SJSA1 (cell line): ENCODE data around the gene CYP3A7. TPM values are rescaled to one million over a fixed set of nuclear protein-coding genes. Genes with fewer than 3 reads are reported as not detected.
"Not testable (repeated sequence)": the region's sequence is repeated elsewhere in the genome, so short reads cannot be mapped to it uniquely, and the experiment has no call there.

Experiments
- DNase-seq, 2 experiments: peaks; one replicate each; pipeline ENCODE4 v3.0.0-alpha.2; 2015 to 2020; ENCODE audit warnings: low spot score in 2 of 2, low read depth in 1 of 2
- H3K27ac ChIP-seq: fragments of 250-450 bp; sonication (Bioruptor Pico); 2 replicates; pipeline ENCODE4 v1.5.1; 2020; ENCODE audit warnings: mild to moderate bottlenecking, moderate library complexity
- H3K27me3 ChIP-seq: fragments of 250-450 bp; sonication (Bioruptor Pico); replicated peaks from 2 replicates; pipeline ENCODE4 v1.5.1; 2020; ENCODE audit warnings: mild to moderate bottlenecking, moderate library complexity
- H3K36me3 ChIP-seq: fragments of 250-450 bp; sonication (Bioruptor Pico); 2 replicates; pipeline ENCODE4 v1.5.1; 2020; ENCODE audit warnings: mild to moderate bottlenecking
- H3K4me1 ChIP-seq: fragments of 250-450 bp; sonication (Bioruptor Pico); replicated peaks from 2 replicates; pipeline ENCODE4 v1.6.1; 2021; ENCODE audit warnings: mild to moderate bottlenecking
- H3K4me3 ChIP-seq: fragments of 250-450 bp; sonication (Bioruptor Pico); 2 replicates; pipeline ENCODE4 v1.5.1; 2020; ENCODE audit warnings: mild to moderate bottlenecking
- H3K9me3 ChIP-seq: fragments of 250-450 bp; sonication (Bioruptor Pico); replicated peaks from 2 replicates; pipeline ENCODE4 v1.5.1; 2020; ENCODE audit warnings: mild to moderate bottlenecking
- total RNA-seq: library from RNA; depleted of rRNA; stranded (reverse); fragments of >200 nt; shearing (Covaris generic); gene quantifications from 2 replicates; pipeline ENCODE4 v1.2.3, GENCODE V29; 2014

CYP3A7 gene
- total RNA-seq, 1 experiment from 2014 or later, result not detected

DNA sequence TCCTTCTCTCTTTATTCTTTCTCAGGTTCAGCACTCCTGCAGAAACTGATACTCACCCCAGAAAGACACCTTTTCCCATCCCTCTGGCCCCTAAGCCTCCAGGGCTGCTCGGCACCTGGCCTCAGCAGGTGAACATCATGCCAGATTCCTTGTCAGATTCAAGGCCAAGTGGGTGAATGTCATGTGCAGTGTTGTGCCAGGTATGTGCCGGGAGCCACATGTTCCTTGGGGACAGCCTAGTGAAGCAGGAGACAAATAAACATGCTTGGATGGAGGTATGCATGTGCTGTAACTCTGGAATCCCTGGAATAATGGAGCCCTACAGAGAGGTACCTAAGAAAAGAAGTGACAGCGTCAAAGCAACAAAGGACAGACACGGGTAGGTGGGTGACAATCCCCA lies 1.7 kb upstream of the CYP3A7 start:
- not testable (repeated sequence) for H3K27me3 ChIP-seq, H3K27ac ChIP-seq, H3K4me3 ChIP-seq, H3K36me3 ChIP-seq, DNase-seq, H3K4me1 ChIP-seq, H3K9me3 ChIP-seq

DNA sequence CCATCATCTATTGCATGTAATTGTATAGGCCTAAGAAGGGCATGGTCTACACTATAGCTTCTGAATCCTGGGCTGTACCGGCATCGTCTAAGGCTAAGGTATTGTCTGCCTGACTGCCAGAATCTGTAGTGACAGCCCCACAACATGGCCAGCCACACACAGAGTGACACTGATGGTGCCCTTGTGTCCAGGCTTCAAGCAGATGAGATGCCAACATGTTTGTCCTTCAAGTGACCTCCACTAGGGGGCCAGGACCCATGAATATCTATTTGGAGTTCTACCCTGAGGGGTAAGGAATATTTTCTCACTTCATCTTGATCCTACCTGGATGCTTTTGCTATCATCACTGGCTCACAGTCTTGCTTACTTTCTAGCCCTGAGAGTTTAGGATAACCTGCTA lies 1.5 kb downstream of the CYP3A7 start:
- no peaks in the 10 kb centered on the region for H3K36me3 ChIP-seq
- no peaks in the 10 kb centered on the region for H3K27me3 ChIP-seq
- no peak overlapping the region for H3K4me3 ChIP-seq
- H3K27ac ChIP-seq, result no peak overlapping the region
- no peaks in the 10 kb centered on the region for H3K9me3 ChIP-seq
- no peaks in the 10 kb centered on the region for H3K4me1 ChIP-seq
- no peak for DNase-seq

DNA sequence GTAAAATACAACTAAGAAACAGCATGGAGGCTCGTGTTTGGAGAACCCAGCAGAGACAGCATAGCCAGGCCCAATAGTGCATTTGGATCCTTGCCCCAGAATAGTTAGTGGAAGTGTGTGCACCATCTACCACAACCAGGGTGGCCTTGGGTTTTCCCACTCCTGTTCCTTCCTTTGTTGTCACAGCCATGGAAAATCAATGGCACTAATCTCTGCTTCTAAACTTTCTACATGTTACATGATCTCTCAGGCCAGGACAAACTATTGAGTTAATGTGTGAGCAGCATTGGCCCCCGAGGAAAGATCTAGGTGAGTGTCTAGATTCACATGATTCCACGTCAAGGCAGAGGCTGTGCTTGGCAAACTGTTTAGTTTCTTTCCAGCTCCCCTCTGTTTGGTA lies 2.0 kb downstream of the CYP3A7 start:
- no peaks in the 10 kb centered on the region for H3K4me1 ChIP-seq
- no peak overlapping the region for H3K4me3 ChIP-seq
- no peaks in the 10 kb centered on the region for H3K27me3 ChIP-seq
- no peaks in the 10 kb centered on the region for H3K9me3 ChIP-seq
- H3K36me3 ChIP-seq, result no peaks in the 10 kb centered on the region
- DNase-seq, result no peak
- H3K27ac ChIP-seq, result no peak overlapping the region

DNA sequence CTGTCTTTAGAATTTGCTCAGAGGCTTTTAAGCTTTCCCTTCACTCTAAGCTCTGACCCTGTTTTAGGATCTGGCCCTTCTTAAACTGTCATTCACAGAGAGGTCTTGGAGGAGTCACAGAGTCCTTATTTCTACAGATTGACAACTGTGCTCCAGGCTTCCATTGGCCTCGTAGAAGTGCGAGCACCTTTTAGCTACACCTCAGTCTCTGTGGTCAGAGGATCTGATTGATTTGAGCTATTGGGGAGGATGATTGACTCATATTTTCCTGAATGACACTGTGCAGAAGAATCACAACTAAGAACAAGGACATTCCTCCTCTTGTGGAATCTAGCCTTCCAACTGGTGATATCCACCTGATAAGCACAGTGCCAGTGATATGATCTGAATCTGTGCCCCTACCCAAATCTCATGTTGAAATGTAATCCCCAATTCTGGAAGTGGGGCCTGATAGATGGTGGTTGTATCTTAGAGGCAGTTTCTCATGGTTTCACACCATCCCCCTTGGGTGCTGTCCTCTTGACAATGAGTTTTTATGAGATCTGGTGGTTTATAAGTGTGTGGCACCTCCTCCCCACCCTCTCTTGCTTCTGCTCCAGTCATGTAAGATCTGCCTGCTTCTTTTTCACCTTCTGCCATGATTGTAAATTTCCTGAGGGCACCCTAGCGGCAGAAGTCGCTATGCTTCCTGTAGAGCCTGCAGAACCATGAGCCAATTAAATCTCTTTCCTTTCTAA lies 3.2 kb downstream of the CYP3A7 start:
- no peak for DNase-seq
- H3K27ac ChIP-seq, result no peak overlapping the region
- no peaks in the 10 kb centered on the region for H3K4me1 ChIP-seq
- no peaks in the 10 kb centered on the region for H3K9me3 ChIP-seq
- no peaks in the 10 kb centered on the region for H3K27me3 ChIP-seq
- no peaks in the 10 kb centered on the region for H3K36me3 ChIP-seq
- H3K4me3 ChIP-seq, result no peak overlapping the region

DNA sequence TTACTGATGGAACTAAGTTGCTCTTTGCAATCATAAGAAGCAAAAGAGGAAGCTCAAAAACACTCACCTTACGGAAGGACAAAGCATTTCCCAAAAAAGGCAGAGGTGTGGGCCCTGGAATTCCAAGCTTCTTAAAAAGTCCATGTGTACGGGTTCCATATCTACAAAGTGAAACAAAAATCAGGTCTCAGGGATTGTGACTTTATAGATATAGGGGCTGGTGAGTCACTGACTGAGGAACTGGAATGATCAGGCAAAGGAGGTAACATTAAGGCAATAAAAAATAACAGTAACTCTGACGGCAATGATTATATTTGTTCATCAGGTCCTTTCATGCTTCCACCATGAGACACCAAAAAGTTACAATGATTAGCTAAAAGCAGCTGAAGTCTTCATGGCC lies 4.0 kb downstream of the CYP3A7 start:
- Histone ChIP-seq H3K4me3 (no peak overlapping the region), H3K9me3 (no peaks in the 10 kb centered on the region), H3K27ac (no peak overlapping the region), H3K36me3 (no peaks in the 10 kb centered on the region), H3K4me1 (no peaks in the 10 kb centered on the region), H3K27me3 (no peaks in the 10 kb centered on the region)
- DNase-seq, result no peak

DNA sequence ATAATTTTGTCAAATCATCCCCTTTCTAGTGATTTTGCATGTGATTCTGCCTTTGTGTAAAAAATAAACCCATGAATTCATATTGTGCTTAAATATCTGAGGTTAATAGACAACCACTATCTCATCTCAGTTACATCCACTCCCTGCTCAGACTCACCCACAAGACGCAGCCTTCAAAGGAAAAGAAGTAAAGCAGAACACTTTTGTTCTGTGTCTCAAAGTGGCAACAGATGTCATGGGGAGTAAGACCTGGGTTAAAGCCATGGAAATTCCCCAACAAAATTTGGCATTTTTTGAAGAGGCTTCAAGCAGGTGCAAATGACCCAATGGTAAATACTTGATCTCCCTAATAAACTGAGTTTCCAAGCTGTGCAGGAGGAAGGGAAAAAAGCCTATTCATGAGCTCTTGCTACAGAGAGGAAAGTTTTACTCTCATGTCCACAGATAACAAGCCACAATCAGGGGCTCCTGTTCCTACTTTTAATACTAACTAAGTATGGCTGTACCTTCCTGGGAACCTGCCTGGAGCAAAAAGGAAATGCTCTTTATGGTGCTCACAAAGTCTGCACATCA lies 4.7 kb downstream of the CYP3A7 start:
- Histone ChIP-seq H3K27me3 (no peaks in the 10 kb centered on the region), H3K4me3 (no peak overlapping the region), H3K36me3 (no peaks in the 10 kb centered on the region), H3K4me1 (no peaks in the 10 kb centered on the region), H3K9me3 (no peaks in the 10 kb centered on the region), H3K27ac (no peak overlapping the region)
- DNase-seq, result no peak

DNA sequence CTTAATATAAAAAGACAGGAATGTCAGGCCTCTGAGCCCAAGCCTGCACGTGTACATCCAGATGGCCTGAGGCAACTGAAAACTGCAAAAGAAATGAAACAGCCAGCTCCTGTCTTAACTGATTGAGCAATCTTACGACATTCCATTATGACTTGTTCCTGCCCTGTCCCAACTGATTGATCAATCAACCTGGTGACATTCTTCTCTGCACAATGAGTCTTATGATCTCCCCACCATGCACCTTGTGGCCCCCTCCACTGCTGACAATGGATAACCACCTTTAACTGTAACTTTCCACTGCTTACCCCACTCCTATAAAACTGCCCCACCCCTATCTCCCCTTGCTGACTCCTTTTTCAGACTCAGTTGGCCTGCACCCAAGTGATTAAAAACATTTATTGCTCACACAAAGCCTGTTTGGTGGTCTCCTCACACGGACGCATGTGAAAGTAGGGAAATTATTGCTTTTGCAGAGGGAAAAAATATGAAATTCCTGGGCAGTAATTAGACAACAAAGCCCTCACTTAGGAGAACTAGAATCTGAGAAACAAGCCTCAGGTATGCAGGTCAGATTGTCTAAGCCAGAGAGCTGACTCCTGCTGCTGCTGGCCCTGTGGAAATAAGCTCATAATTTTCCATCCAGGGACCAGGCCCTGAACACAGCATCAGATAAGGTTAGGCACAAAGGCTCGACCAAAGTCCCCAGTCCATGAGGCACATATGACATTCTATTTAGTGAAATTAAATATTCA lies 5.3 kb downstream of the CYP3A7 start:
- no peaks in the 10 kb centered on the region for H3K9me3 ChIP-seq
- no peaks in the 10 kb centered on the region for H3K27me3 ChIP-seq
- no peak for DNase-seq

DNA sequence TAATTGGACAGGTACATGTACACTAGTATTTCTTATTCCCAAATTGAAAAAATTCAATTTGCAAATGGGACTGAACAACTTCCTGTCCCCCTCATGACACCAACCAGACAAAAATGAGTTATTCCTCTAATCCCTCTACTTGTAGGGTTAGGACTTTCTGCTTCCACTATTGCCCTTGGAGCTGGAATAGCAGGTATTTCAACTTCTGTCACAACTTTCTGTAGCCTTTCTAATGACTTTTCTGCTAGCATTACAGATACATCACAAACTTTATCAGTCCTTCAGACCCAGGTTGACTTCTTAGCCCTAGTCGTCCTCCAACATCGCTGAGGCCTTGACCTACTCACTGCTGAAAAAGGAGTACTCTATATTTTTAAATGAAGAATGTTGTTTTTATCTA lies 6.4 kb downstream of the CYP3A7 start:
- Histone ChIP-seq H3K4me3 (no peak overlapping the region), H3K36me3 (no peaks in the 10 kb centered on the region), H3K9me3 (no peaks in the 10 kb centered on the region), H3K27me3 (no peaks in the 10 kb centered on the region), H3K27ac (no peak overlapping the region), H3K4me1 (no peaks in the 10 kb centered on the region)
- DNase-seq, result no peak

More for the DNA sequence above, 5.3 kb downstream of the CYP3A7 start:
- no peak overlapping the region for H3K27ac ChIP-seq
- H3K36me3 ChIP-seq, result no peaks in the 10 kb centered on the region
- no peaks in the 10 kb centered on the region for H3K4me1 ChIP-seq
- H3K4me3 ChIP-seq, result no peak overlapping the region

DNA sequence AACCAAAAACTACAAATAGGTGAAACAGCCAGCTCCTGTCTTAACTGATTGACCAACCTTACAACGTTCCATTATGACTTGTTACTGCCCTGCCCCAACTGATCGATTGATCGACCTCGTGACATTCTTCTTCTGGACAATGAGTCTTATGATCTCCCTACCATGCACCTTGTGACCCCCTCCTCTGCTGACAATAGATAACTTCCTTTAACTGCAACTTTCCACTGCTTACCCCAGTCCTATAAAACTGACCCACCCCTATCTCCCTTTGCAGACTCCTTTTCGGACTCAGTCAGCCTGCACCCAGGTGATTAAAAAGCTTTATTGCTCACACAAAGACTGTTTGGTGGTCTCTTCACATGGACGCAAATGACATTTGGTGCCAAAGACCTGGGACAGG lies 11.8 kb downstream of the CYP3A7 start:
- H3K27me3 ChIP-seq, H3K27ac ChIP-seq, H3K4me3 ChIP-seq, DNase-seq, H3K9me3 ChIP-seq, H3K36me3 ChIP-seq, H3K4me1 ChIP-seq: not testable (repeated sequence)

DNA sequence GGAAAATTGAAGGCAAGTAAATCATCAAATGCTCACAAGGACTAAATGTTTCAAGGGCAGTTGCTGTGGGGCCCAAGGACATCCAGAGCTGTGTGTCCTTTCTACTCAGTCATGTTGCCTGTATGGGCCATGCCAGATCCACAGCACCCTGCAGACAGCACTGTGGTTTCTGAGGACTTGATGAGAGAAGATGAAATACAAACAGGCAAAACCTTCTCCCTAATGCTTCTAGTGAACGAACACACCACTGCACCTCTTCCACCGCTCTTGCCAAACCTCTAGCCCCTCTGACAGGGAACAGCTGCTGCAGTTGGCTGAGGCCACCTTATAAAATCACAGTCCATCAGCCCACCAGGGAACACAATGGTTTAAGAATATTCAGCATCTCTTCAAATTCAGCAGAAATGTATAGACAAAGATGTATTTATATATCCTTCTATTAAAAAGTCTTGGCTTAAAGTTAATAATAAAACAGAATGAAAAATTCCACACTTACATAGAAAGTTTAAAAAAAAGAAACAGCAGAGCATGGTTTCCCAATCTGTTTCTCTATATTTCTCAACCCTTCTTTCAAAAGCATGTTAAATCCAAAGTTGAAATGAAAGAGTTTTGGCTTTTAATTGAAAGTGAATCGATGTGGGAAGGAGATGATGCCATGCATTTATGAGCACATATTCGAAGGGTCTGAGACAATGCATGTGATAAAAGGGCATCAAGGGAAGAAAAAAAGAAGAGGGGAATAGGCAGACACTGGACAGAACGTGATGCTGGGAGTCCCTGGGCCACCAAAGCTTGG lies 14.0 kb downstream of the CYP3A7 start:
- Histone ChIP-seq H3K4me1 (no peaks in the 10 kb centered on the region), H3K27ac (no peak overlapping the region), H3K36me3 (no peaks in the 10 kb centered on the region), H3K27me3 (no peaks in the 10 kb centered on the region; the same call in 1 of the 2 replicates), H3K9me3 (no peaks in the 10 kb centered on the region), H3K4me3 (no peak overlapping the region)
- DNase-seq, result no peak

DNA sequence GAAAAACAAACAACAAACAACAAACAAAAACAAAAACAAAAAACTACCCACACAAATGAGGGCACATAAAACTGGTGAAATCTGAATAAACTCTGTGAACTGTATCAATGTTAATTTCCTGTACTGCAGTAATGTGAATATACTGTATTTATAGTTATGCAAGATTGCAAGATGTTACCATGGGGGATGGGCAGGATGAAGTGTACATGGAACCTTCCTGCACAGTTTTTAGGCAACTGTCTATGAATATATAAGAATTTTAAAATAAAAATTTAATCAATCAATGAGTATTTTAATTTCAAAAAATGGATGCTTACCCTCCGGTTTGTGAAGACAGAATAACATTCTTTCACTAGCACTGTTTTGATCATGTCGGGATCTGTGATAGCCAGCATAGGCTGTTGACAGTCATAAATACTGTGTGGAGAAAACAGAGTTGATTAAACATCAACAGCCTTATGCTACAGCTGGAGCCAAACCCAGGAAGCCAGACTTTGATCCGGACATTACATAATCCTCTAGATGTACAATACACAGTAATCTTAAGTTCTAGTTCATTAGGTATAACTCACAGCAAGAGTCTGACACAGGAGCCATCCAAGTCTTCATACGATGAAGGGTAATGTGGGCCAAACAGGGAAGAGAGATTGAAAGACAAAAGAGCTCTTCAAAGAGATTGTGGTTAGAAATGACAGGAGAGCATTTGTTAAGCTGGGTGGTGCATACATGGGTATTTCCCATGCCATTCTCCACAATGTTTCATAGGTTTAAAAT lies 14.8 kb downstream of the CYP3A7 start:
- H3K36me3 ChIP-seq, result no peaks in the 10 kb centered on the region
- no peak overlapping the region for H3K27ac ChIP-seq
- no peaks in the 10 kb centered on the region for H3K9me3 ChIP-seq
- no peak overlapping the region for H3K4me3 ChIP-seq
- no peaks in the 10 kb centered on the region for H3K4me1 ChIP-seq
- H3K27me3 ChIP-seq, result no peaks in the 10 kb centered on the region; the same call in 1 of the 2 replicates
- DNase-seq, result no peak

DNA sequence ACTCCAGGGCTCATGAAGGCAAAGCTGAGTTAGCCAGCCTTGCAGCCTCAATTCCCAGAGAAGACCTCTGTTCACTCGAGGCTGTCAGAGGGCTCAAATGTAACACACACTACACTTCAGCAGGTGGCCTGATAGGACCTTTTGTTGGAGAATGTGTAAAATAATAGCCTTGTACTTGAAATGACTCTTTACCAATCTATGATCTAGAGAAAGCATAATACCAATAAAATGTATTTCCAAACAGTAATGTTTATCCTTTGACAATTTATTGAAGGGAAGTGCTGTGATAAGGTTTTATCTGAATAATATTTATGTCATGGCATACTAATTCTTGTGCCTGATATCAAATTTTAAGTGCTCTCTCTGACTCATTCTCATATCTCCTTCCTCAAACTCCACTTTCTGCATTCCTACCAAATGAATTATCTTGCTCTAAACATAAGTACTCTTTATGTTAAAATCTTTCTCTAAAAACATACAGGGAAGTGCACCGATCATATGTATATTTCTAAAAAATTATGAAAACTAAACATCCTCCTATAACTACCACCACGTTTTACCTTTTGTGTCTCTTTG lies 20.9 kb downstream of the CYP3A7 start:
- no peaks in the 10 kb centered on the region for H3K9me3 ChIP-seq
- H3K36me3 ChIP-seq, result no peaks in the 10 kb centered on the region
- H3K4me1 ChIP-seq, result no peaks in the 10 kb centered on the region
- no peaks in the 10 kb centered on the region for H3K27me3 ChIP-seq
- no peak overlapping the region for H3K4me3 ChIP-seq
- no peak for DNase-seq
- H3K27ac ChIP-seq, result no peak overlapping the region
